IMR-90 (cell line): ENCODE measurements around the gene AGAP1. TPM values are rescaled to one million over a fixed set of nuclear protein-coding genes. Genes with fewer than 3 reads are reported as not detected.

Source experiments
- ATAC-seq: fragments of 200-7000 bp; cut with Tn5 transposase; 2 replicates; pipeline ENCODE4 v1.9.1; 2020; ENCODE audit warnings: low read depth, mild to moderate bottlenecking, moderate library complexity
- BruUV-seq: library from RNA; stranded (reverse); fragments of 400-500 nt; replicated peaks from 2 replicates; lab custom pipeline; 2021; lab: Mats Ljungman, UMichigan
- CTCF ChIA-PET: fragments of 300-600 bp; formaldehyde crosslinking; extraction: SDS; loops from one replicate; lab custom pipeline; 2021; ENCODE audit warnings: antibody characterized with exemption; lab: Yijun Ruan, JAX
- POLR2A ChIA-PET: fragments of 300-600 bp; sonication (Branson Sonifier 250); formaldehyde crosslinking; loops from one replicate; lab custom pipeline; 2022; ENCODE audit warnings: antibody characterized with exemption; ENCODE audit not compliant: unreplicated experiment; lab: Charles Lee
- DNase-seq: peaks from one replicate; pipeline ENCODE4 v3.0.0; 2013
- H2AFZ ChIP-seq: replicated peaks from 2 replicates; pipeline ENCODE3; 2013; ENCODE audit warnings: low read length, mild to moderate bottlenecking; ENCODE audit not compliant: poor library complexity
- H2AK5ac ChIP-seq: 2 replicates; pipeline ENCODE4 v1.6.1; 2013; ENCODE audit warnings: low read depth, low read length, inconsistent platforms
- H2AK9ac ChIP-seq: replicated peaks from 2 replicates; pipeline ENCODE3; 2013; ENCODE audit warnings: mild to moderate bottlenecking, low read depth, low read length, moderate library complexity; ENCODE audit not compliant: poor library complexity
- H2BK120ac ChIP-seq: 2 replicates; pipeline ENCODE4 v1.6.1; 2013; ENCODE audit warnings: low read depth, low read length, inconsistent platforms
- H2BK15ac ChIP-seq: 3 replicates; pipeline ENCODE4 v1.6.1; 2013; ENCODE audit warnings: low read depth, low read length, inconsistent platforms
- H2BK20ac ChIP-seq: 2 replicates; pipeline ENCODE4 v1.6.1; 2013; ENCODE audit warnings: low read depth, mild to moderate bottlenecking, inconsistent platforms, low read length, moderate library complexity
- H2BK5ac ChIP-seq: 2 replicates; pipeline ENCODE4 v1.6.1; 2013; ENCODE audit warnings: mild to moderate bottlenecking, low read depth, low read length, inconsistent platforms; ENCODE audit not compliant: poor library complexity, severe bottlenecking
- H3K14ac ChIP-seq: replicated peaks from 2 replicates; pipeline ENCODE4 v1.6.1; 2013; ENCODE audit warnings: low read depth, low read length, inconsistent platforms
- H3K18ac ChIP-seq: 2 replicates; pipeline ENCODE4 v1.6.1; 2013; ENCODE audit warnings: low read depth, low read length, control low read depth
- H3K23ac ChIP-seq: 2 replicates; pipeline ENCODE4 v1.6.1; 2013; ENCODE audit warnings: low read depth, low read length, inconsistent platforms
- H3K27ac ChIP-seq: 2 replicates; pipeline ENCODE4 v1.5.1; 2013; ENCODE audit warnings: mild to moderate bottlenecking, control low read depth, low read length; ENCODE audit not compliant: insufficient read depth
- H3K27me3 ChIP-seq: 2 replicates; pipeline ENCODE4 v1.6.1; 2013; ENCODE audit warnings: low read length; ENCODE audit not compliant: control insufficient read depth, insufficient read depth
- H3K36me3 ChIP-seq: 2 replicates; pipeline ENCODE4 v1.6.1; 2013; ENCODE audit warnings: low read length, mixed read lengths; ENCODE audit not compliant: control insufficient read depth, insufficient read depth
- H3K4ac ChIP-seq: 2 replicates; pipeline ENCODE4 v1.6.1; 2013; ENCODE audit warnings: low read depth, low read length, inconsistent platforms
- H3K4me1 ChIP-seq: 2 replicates; pipeline ENCODE4 v1.6.1; 2013; ENCODE audit warnings: low read length, mixed read lengths; ENCODE audit not compliant: control insufficient read depth, insufficient read depth
- H3K4me2 ChIP-seq: 2 replicates; pipeline ENCODE4 v1.6.1; 2013; ENCODE audit warnings: low read depth, mild to moderate bottlenecking, control low read depth, low read length, moderate library complexity
- H3K4me3 ChIP-seq: 2 replicates; pipeline ENCODE4 v1.5.1; 2013; ENCODE audit warnings: low read depth, mild to moderate bottlenecking, control low read depth, low read length, moderate library complexity; ENCODE audit not compliant: insufficient read depth
- H3K56ac ChIP-seq: 2 replicates; pipeline ENCODE4 v1.6.1; 2013; ENCODE audit warnings: low read length, inconsistent platforms; ENCODE audit not compliant: insufficient read depth; ENCODE audit errors: extremely low read depth
- H3K79me1 ChIP-seq, 2 experiments: 2 replicates each; pipeline ENCODE4 v1.6.1; 2013; ENCODE audit warnings: low read length in 2 of 2, inconsistent platforms in 1 of 2, low read depth in 1 of 2
- H3K9ac ChIP-seq: 2 replicates; pipeline ENCODE4 v1.6.1; 2013; ENCODE audit warnings: low read depth, low read length, control low read depth
- H3K9me1 ChIP-seq: 2 replicates; pipeline ENCODE4 v1.6.1; 2013; ENCODE audit warnings: low read length, inconsistent platforms; ENCODE audit not compliant: insufficient read depth
- H3K9me3 ChIP-seq: 2 replicates; pipeline ENCODE4 v1.6.1; 2013; ENCODE audit warnings: low read length; ENCODE audit not compliant: control insufficient read depth, insufficient read depth
- H4K20me1 ChIP-seq: 2 replicates; pipeline ENCODE4 v1.6.1; 2013; ENCODE audit warnings: low read length, inconsistent platforms; ENCODE audit not compliant: insufficient read depth
- H4K5ac ChIP-seq: 2 replicates; pipeline ENCODE4 v1.6.1; 2013; ENCODE audit warnings: mild to moderate bottlenecking, low read depth, low read length, control low read depth
- H4K8ac ChIP-seq, 2 experiments: 2 replicates each; pipeline ENCODE4 v1.6.1; 2013; ENCODE audit warnings: low read depth in 2 of 2, low read length in 2 of 2, control low read depth in 1 of 2, inconsistent platforms in 1 of 2
- H4K91ac ChIP-seq: 2 replicates; pipeline ENCODE4 v1.6.1; 2013; ENCODE audit warnings: low read depth, low read length, inconsistent platforms; ENCODE audit not compliant: insufficient read depth
- BHLHE40 ChIP-seq: fragments of 150-350 bp; IDR thresholded peaks from 2 replicates; pipeline ENCODE4 v1.6.1; 2016; ENCODE audit warnings: mild to moderate bottlenecking, low read depth, low read length
- CHD1 ChIP-seq: IDR thresholded peaks from 2 replicates; pipeline ENCODE4 v1.6.1; 2012; ENCODE audit warnings: low read depth, low read length, improper control_type of control experiment
- CTCF ChIP-seq: conservative IDR thresholded peaks from 2 replicates; pipeline ENCODE4 v1.5.1; 2012; ENCODE audit warnings: mild to moderate bottlenecking, low read depth, low read length, improper control_type of control experiment
- FOS ChIP-seq: fragments of 150-350 bp; IDR thresholded peaks from 2 replicates; pipeline ENCODE4 v1.6.1; 2016; ENCODE audit warnings: low read depth, low read length
- MAFK ChIP-seq: IDR thresholded peaks from 2 replicates; pipeline ENCODE4 v1.6.1; 2012; ENCODE audit warnings: low read depth, low read length, improper control_type of control experiment
- MAZ ChIP-seq: IDR thresholded peaks from 2 replicates; pipeline ENCODE4 v1.6.1; 2012; ENCODE audit warnings: low read depth, mild to moderate bottlenecking, low read length, improper control_type of control experiment, moderate library complexity, borderline replicate concordance
- MXI1 ChIP-seq: IDR thresholded peaks from 2 replicates; pipeline ENCODE4 v1.6.1; 2012; ENCODE audit warnings: low read depth, mild to moderate bottlenecking, low read length, moderate library complexity, borderline replicate concordance
- POLR2A ChIP-seq: IDR thresholded peaks from 2 replicates; pipeline ENCODE4 v1.6.1; 2012; ENCODE audit warnings: mild to moderate bottlenecking, low read depth, low read length
- RAD21 ChIP-seq: IDR thresholded peaks from 2 replicates; pipeline ENCODE4 v1.6.1; 2012; ENCODE audit warnings: low read length, improper control_type of control experiment
- RCOR1 ChIP-seq: IDR thresholded peaks from 2 replicates; pipeline ENCODE4 v1.6.1; 2012; ENCODE audit warnings: mild to moderate bottlenecking, low read length, improper control_type of control experiment; ENCODE audit not compliant: insufficient replicate concordance
- SMC3 ChIP-seq: fragments of 150-350 bp; IDR thresholded peaks from 2 replicates; pipeline ENCODE4 v1.6.1; 2016; ENCODE audit warnings: low read depth, mild to moderate bottlenecking, antibody characterized with exemption, low read length, moderate library complexity
- WGBS, 2 experiments: methylation state at CpG; one replicate each; pipeline versions ENCODE4 v1.1.5 to v1.1.7; 2013; ENCODE audit warnings: missing lambda C conversion rate in 2 of 2; ENCODE audit not compliant: insufficient read length in 1 of 2; ENCODE audit errors: extremely low coverage in 2 of 2; 5-methylcytosine and 5-hydroxymethylcytosine counted together
- dilution Hi-C: fragments of 300-500 bp; cut with HindIII; formaldehyde crosslinking; loops from one replicate; pipeline ENCODE4 v1.14.3; 2018; ENCODE audit warnings: low sequenced_read_pairs; ENCODE audit not compliant: unreplicated experiment
- in situ Hi-C: fragments of 300-500 bp; cut with MboI; formaldehyde crosslinking; loops from 3 replicates; pipeline ENCODE4 v1.14.3; 2019; ENCODE audit warnings: low sequenced_read_pairs, inconsistent platforms, mixed read lengths
- intact Hi-C: fragments of 100-400 bp; cut with micrococcal nuclease; formaldehyde crosslinking; loops from 2 replicates; pipeline ENCODE4 v1.10.0; 2022
- polyA plus RNA-seq, 3 experiments: library from polyadenylated mRNA; depleted of rRNA; stranded (reverse); fragments of >200 nt; gene quantifications; 2 replicates each; pipeline ENCODE4 v1.2.3, GENCODE V29; 2012; ENCODE audit warnings: low replicate concordance in 1 of 3
- total RNA-seq: library from RNA; depleted of rRNA; stranded (reverse); fragments of >200 nt; gene quantifications from 2 replicates; pipeline ENCODE4 v1.2.3, GENCODE V29; 2012
- TF ChIP-seq, protein P1 (sequence below): fragments of 150-350 bp; IDR thresholded peaks from 2 replicates; pipeline ENCODE4 v1.6.1; 2017; ENCODE audit warnings: mild to moderate bottlenecking, antibody characterized with exemption, low read length, low read depth
- TF ChIP-seq, protein P2 (sequence below): fragments of 150-350 bp; IDR thresholded peaks from 2 replicates; pipeline ENCODE4 v1.6.1; 2016; ENCODE audit warnings: low read depth, mild to moderate bottlenecking, low read length, moderate library complexity, borderline replicate concordance

The AGAP1 gene
- total and polyA plus RNA-seq, 2 of the 4 experiments (the other 2 are of a cell fraction): 15.1 to 16.4 TPM

- TF ChIP-seq SMC3 (no peak), MXI1 (no peak), MAZ (no peak)
These were observed 467.9 kb downstream of the AGAP1 start (continued) for GRCh38 chr2:235961711-235962110.

- ChIA-PET POLR2A (no interaction called here), CTCF (no interaction called here)
- Histone ChIP-seq H4K8ac (no peak overlapping the region), H4K91ac (no peak overlapping the region), H3K27me3 (no peaks in the 10 kb centered on the region), H2BK15ac (no peak overlapping the region), H3K79me1 (no peaks in the 10 kb centered on the region), H4K5ac (no peak overlapping the region), H3K4me2 (no peak overlapping the region), H3K23ac (no peak overlapping the region), H3K36me3 (peaks cover 4% of the 10 kb centered on the region), H2AK5ac (no peak overlapping the region), H3K27ac (no peak overlapping the region), H3K9ac (no peak overlapping the region), H3K4me1 (no peaks in the 10 kb centered on the region), H3K4ac (no peak overlapping the region), H2AK9ac (no peak overlapping the region), H2AFZ (no peak overlapping the region), H3K14ac (no peak overlapping the region), H2BK5ac (no peak overlapping the region), H2BK20ac (no peak overlapping the region), H4K20me1 (no peaks in the 10 kb centered on the region), H2BK120ac (no peak overlapping the region), H3K4me3 (no peak overlapping the region), H3K18ac (no peak overlapping the region), H3K9me1 (peaks cover 3% of the 10 kb centered on the region; the same call in 1 of the 2 replicates), H3K9me3 (no peaks in the 10 kb centered on the region), H3K56ac (no peak overlapping the region)
- no CpG with 5 or more reads among the region's 17 CpGs for WGBS, 2 experiments
- DNase-seq: no peak
- intact Hi-C loops (no loop called here), dilution Hi-C loops (no loop called here), in situ Hi-C loops (no loop called here)
- no TSS peak for BruUV-seq
- ATAC-seq: no peak
- TF ChIP-seq CHD1 (no peak), RAD21 (no peak), CTCF (no peak), MAFK (no peak), MXI1 (no peak), RCOR1 (no peak), MAZ (no peak), FOS (no peak), BHLHE40 (no peak), POLR2A (no peak)
- TF ChIP-seq, protein P1, sequence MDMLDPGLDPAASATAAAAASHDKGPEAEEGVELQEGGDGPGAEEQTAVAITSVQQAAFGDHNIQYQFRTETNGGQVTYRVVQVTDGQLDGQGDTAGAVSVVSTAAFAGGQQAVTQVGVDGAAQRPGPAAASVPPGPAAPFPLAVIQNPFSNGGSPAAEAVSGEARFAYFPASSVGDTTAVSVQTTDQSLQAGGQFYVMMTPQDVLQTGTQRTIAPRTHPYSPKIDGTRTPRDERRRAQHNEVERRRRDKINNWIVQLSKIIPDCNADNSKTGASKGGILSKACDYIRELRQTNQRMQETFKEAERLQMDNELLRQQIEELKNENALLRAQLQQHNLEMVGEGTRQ: no peak
- TF ChIP-seq, protein P2, sequence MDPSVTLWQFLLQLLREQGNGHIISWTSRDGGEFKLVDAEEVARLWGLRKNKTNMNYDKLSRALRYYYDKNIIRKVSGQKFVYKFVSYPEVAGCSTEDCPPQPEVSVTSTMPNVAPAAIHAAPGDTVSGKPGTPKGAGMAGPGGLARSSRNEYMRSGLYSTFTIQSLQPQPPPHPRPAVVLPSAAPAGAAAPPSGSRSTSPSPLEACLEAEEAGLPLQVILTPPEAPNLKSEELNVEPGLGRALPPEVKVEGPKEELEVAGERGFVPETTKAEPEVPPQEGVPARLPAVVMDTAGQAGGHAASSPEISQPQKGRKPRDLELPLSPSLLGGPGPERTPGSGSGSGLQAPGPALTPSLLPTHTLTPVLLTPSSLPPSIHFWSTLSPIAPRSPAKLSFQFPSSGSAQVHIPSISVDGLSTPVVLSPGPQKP: no peak
These were observed 470.2 kb downstream of the AGAP1 start for GRCh38 chr2:235963853-235964577.
